Measurements from ENCODE around the gene TET3.

DNA sequence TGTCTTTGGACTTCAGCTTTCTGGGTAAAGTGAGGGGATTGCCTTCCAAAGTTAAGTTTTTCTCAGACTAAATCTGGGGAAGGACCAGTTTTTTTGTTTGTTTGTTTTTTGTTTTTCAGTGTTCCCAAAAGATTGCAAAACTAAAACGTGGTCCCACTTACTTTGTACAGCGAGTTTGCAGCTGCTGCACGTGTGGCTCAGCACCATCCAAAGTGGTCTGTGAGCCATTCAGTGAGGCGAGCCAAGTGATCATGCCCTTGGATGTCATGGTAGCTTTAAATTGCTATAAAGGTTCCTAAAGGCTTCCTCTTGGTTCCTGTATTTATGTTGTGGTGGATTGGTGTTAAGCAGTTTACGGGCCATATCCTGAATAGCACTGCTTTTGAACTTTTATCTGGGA, 23.0 kb downstream of the TET3 start:
- no peak for TF ChIP-seq EP300 (IDR thresholded peaks at IDR 0.05; ENCODE audit: borderline replicate concordance in 1 of 2, low read depth in 2 of 2, low read length in 2 of 2)
- no peak for TF ChIP-seq POLR2A (IDR thresholded peaks at IDR 0.05; ENCODE audit: control extremely low read depth in 1 of 2, low read depth in 2 of 2, low read length in 2 of 2)
- TF ChIP-seq EZH2 (IDR thresholded peaks at IDR 0.05; ENCODE audit: low read depth, low read length, severe bottlenecking) = no peak
- TF ChIP-seq, protein P1, sequence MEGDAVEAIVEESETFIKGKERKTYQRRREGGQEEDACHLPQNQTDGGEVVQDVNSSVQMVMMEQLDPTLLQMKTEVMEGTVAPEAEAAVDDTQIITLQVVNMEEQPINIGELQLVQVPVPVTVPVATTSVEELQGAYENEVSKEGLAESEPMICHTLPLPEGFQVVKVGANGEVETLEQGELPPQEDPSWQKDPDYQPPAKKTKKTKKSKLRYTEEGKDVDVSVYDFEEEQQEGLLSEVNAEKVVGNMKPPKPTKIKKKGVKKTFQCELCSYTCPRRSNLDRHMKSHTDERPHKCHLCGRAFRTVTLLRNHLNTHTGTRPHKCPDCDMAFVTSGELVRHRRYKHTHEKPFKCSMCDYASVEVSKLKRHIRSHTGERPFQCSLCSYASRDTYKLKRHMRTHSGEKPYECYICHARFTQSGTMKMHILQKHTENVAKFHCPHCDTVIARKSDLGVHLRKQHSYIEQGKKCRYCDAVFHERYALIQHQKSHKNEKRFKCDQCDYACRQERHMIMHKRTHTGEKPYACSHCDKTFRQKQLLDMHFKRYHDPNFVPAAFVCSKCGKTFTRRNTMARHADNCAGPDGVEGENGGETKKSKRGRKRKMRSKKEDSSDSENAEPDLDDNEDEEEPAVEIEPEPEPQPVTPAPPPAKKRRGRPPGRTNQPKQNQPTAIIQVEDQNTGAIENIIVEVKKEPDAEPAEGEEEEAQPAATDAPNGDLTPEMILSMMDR (IDR thresholded peaks at IDR 0.05; ENCODE audit: control extremely low read depth in 1 of 3, insufficient read depth in 1 of 3, low read depth in 1 of 3, low read length in 3 of 3) = no peak
- no peak for TF ChIP-seq CHD2 (IDR thresholded peaks at IDR 0.05; ENCODE audit: low read length)

All from H1 (cell line).